MG63 (cell line): ENCODE measurements around the gene ST3GAL4. TPM values are rescaled to one million over a fixed set of nuclear protein-coding genes. Genes with fewer than 3 reads are reported as not detected.

Experiments used
- DNase-seq: peaks from one replicate; pipeline ENCODE4 v3.0.0-alpha.2; 2020
- H3K27me3 ChIP-seq: fragments of 250-450 bp; sonication (Bioruptor Pico); 2 replicates; pipeline ENCODE4 v1.5.1; 2020; ENCODE audit warnings: mild to moderate bottlenecking, moderate library complexity
- H3K36me3 ChIP-seq: fragments of 250-450 bp; sonication (Bioruptor Pico); 2 replicates; pipeline ENCODE4 v1.5.1; 2020; ENCODE audit warnings: mild to moderate bottlenecking, moderate library complexity
- H3K4me3 ChIP-seq: fragments of 250-450 bp; sonication (Bioruptor Pico); 2 replicates; pipeline ENCODE4 v1.5.1; 2020; ENCODE audit warnings: mild to moderate bottlenecking, moderate library complexity
- H3K9me3 ChIP-seq: fragments of 250-450 bp; sonication (Bioruptor Pico); 2 replicates; pipeline ENCODE4 v1.5.1; 2020; ENCODE audit warnings: mild to moderate bottlenecking, moderate library complexity
- total RNA-seq: library from RNA; depleted of rRNA; stranded (reverse); fragments of >200 nt; shearing (Covaris generic); gene quantifications from 2 replicates; pipeline ENCODE4 v1.2.3, GENCODE V29; 2014; ENCODE audit warnings: low replicate concordance

Gene ST3GAL4
- total RNA-seq, 1 experiment from 2014 or later: 57.9 TPM

DNA sequence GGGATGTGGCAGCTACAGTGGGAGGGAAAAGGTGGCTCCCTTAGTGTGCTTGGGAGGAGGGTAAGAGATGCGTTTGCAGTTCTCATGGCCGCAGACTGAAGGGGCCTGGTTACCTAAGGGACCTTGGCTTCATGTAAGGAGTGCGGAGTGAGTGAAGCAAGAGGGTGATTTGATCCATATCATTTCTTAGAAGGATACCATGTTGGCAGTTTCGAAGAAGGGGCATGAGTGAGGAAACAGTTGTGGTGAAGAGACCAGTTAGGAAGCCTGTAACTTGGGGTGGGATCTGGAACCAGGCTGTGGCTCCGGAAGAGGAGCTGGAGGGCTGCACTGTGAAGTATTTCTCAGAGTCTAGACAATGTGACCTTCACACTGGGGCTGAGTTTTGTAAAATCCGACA lies 45.0 kb downstream of the ST3GAL4 start:
- no peak overlapping the region for H3K4me3 ChIP-seq
- no peaks in the 10 kb centered on the region for H3K9me3 ChIP-seq
- no peaks in the 10 kb centered on the region for H3K27me3 ChIP-seq
- peaks cover 10% of the 10 kb centered on the region for H3K36me3 ChIP-seq
- DNase-seq: no peak

DNA sequence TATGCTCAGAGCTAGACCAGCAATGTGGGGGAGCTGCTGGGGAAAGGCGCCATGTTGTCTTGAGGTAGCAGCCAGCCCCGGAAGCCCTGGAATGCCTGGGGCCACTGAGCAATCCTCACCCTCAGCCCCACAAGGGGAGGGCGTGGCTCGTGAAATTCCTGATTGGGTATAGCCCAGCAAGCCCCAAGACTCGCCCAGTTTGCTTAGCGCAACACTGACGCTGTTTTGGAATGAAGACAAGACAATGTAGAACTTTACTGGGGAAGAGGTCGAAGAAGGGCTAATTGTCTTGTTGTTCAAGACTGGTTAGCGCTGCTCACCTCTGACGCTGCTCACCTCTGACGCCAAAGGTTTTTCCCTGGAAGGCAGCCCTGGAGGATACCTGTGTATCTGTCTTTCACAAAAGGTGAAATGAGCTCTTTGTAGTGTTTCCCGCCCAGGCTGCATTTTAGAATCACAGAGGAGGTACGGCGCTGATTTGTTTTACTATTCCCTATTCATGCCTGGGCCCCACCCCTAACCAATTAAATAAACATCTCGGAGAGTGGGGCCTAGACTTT lies 47.6 kb downstream of the ST3GAL4 start:
- Histone ChIP-seq H3K4me3 (no peak overlapping the region), H3K36me3 (peaks cover 13% of the 10 kb centered on the region), H3K9me3 (no peaks in the 10 kb centered on the region), H3K27me3 (no peaks in the 10 kb centered on the region)
- DNase-seq: no peak

DNA sequence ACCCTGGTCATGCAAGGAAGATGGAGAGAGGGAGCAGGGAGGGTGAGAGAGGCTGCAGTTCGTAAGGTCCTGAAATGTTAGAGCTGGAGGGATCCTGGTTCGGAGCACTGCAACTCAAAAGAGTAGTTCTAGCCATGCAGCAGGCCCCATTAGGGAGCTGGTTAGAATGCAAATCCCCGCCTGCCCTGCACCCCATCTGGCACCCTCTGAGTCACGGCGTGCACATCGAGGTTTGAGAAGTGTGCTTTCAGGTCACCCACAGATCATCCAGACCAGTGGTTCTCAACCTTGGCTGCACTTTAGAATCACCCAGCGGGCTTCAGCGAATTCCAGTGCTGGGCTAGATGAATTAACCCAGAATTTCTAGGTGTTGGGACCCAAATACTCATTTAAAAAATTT lies 48.2 kb downstream of the ST3GAL4 start:
- H3K9me3 ChIP-seq: no peaks in the 10 kb centered on the region
- DNase-seq: no peak

DNA sequence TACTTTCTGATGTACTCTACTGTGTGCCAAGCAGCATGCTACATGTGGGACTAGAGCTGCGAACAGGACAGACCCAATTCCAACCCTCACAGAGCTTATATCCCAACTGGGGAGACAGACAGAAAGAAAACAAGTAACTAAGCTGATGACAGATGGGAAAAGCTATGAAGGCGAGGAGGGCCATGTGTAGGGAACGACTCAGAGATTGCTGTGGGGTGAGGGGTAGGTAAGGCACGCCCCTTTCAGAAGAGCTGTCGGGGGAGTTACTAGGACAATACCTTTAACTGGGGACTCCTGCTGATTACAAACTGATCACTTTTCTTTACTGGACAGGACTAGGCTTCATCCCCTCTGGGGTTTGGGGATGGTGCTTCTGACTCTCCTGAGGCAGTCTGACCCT lies 48.9 kb downstream of the ST3GAL4 start:
- H3K36me3 ChIP-seq: peaks cover 21% of the 10 kb centered on the region
- DNase-seq: no peak
- no peaks in the 10 kb centered on the region for H3K9me3 ChIP-seq
- H3K27me3 ChIP-seq: no peaks in the 10 kb centered on the region
- no peak overlapping the region for H3K4me3 ChIP-seq

More for the DNA sequence above, 48.2 kb downstream of the ST3GAL4 start:
- no peak overlapping the region for H3K4me3 ChIP-seq
- no peaks in the 10 kb centered on the region for H3K27me3 ChIP-seq
- peaks cover 17% of the 10 kb centered on the region for H3K36me3 ChIP-seq

DNA sequence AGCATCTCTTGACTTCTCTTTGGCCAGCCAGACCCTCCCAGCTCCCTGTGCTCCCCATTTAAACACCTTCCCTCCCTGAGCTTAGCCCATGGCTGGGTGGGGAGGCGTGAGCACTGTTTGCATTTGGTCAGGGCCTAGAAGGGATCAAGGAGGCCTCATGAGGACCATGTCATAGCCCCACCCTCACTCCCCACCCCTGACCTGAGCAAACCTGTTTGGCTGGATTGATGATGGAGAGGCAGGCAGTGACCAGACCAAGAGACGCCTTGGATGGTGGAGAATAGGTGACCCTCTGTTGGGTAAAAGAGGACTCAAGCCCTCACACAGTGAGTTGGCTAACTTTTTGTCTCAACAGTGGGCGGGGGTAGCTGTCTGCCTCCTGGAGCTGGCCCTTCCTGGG lies 49.9 kb downstream of the ST3GAL4 start:
- Histone ChIP-seq H3K9me3 (no peaks in the 10 kb centered on the region), H3K36me3 (peaks cover 24% of the 10 kb centered on the region), H3K27me3 (no peaks in the 10 kb centered on the region), H3K4me3 (no peak overlapping the region)
- no peak for DNase-seq

DNA sequence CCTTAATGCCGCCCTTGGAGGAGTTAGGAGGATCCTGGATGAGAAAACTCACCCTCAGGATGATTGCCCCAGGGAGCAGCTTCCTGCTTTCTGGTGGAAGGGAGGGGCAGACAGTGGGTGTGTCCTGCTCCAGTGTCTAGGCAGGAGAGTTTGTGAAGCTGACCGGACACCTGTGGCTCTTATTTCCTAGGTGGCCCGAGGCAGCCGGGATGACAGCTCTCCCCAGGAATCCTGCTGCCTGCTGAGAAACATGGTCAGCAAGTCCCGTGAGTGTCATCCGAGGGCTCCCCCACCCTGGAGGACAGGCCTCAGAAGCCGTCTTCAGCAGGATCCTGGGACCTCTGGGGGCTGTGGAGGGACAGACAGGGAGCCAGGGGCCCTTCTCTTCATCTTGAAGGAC lies 50.4 kb downstream of the ST3GAL4 start:
- H3K27me3 ChIP-seq: no peaks in the 10 kb centered on the region
- no peaks in the 10 kb centered on the region for H3K9me3 ChIP-seq
- no peak overlapping the region for H3K4me3 ChIP-seq
- peaks cover 22% of the 10 kb centered on the region for H3K36me3 ChIP-seq
- DNase-seq: no peak

DNA sequence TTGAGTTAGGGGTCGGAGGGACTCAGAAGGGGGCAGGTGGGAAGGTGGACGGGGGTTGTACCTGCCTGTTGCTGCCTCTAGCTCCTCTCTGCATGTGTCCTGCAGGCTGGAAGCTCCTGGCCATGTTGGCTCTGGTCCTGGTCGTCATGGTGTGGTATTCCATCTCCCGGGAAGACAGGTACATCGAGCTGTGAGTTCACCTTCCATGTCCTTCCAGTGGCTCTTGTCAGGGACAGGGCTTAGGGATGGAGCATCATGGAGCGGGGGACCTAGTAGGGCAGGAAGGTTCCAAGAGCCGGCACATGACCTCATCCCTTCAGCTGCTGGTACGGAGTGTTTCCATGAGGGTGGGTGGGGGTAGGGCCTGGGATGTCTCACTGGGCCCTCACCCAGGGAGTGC lies 50.9 kb downstream of the ST3GAL4 start:
- H3K36me3 ChIP-seq: peaks cover 22% of the 10 kb centered on the region
- H3K4me3 ChIP-seq: no peak overlapping the region
- no peaks in the 10 kb centered on the region for H3K27me3 ChIP-seq
- no peak for DNase-seq
- no peaks in the 10 kb centered on the region for H3K9me3 ChIP-seq

DNA sequence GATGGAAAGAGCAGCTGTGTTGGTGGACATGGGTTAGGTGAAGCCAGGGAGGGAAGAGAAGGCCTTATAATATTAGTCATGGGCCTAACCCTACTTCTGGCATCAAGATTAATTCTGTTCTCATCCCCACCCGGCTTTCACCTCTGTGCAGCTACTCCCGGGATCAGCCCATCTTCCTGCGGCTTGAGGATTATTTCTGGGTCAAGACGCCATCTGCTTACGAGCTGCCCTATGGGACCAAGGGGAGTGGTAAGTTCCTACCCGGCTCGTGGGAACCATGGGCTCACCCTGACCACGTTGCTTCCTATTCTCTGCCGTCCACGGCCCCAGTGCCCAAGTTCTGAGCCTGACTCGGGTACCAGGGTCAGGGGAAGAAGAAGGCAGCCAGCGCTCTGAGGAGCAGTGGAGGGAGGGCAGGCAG lies 51.6 kb downstream of the ST3GAL4 start:
- no peak for DNase-seq
- peaks cover 27% of the 10 kb centered on the region for H3K36me3 ChIP-seq
- no peaks in the 10 kb centered on the region for H3K9me3 ChIP-seq
- no peak overlapping the region for H3K4me3 ChIP-seq
- H3K27me3 ChIP-seq: no peaks in the 10 kb centered on the region

DNA sequence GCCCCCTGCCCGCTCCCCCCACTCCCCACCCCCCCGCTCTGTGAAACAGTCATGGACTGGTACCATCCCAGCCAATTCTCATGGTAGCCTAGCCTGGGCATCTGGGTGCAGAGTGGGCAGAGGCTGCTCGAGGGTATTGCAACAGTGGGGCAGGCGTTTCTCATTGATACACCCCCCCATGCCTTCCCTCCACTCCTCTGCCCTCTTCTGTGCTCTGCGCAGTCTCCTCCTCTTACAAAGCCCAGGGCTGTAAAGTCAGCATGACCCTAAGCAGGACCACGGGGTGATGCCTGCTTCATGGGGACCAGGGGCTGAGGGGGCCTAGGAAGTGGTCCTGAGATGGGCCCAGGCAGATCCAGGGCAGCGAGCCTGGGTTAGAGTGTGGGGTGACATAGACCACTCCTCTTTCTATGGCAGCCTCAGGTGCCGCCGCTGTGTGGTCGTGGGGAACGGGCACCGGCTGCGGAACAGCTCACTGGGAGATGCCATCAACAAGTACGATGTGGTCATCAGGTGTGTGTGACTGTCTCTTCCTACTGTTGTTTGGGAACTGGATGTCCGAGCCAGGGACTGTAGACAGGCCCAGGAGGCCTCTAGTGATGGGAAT lies 52.3 kb downstream of the ST3GAL4 start:
- H3K9me3 ChIP-seq: no peaks in the 10 kb centered on the region
- H3K27me3 ChIP-seq: no peaks in the 10 kb centered on the region
- no peak for DNase-seq
- no peak overlapping the region for H3K4me3 ChIP-seq
- peaks cover 32% of the 10 kb centered on the region for H3K36me3 ChIP-seq

DNA sequence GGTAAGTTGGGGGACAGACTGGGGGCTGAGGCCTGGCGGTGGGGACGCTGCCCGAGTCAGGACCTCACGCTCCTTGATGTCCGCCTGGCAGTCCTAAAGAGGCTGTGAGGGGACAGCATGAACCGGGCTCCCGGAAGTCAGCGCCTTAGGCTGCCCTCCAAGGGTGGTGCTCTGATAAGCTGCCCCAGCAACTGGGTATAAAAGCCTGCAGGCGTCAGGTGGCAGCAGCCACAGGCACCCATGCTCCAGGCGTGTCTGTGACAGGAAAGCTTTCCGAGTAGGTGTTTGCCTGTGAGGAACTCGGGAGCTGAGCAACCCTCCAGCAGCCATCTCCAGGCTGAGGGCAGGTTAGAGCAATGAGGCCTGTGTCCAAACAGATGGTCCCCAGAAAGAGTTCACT lies 53.0 kb downstream of the ST3GAL4 start:
- Histone ChIP-seq H3K27me3 (no peaks in the 10 kb centered on the region), H3K4me3 (no peak overlapping the region), H3K36me3 (peaks cover 39% of the 10 kb centered on the region), H3K9me3 (no peaks in the 10 kb centered on the region)
- no peak for DNase-seq

DNA sequence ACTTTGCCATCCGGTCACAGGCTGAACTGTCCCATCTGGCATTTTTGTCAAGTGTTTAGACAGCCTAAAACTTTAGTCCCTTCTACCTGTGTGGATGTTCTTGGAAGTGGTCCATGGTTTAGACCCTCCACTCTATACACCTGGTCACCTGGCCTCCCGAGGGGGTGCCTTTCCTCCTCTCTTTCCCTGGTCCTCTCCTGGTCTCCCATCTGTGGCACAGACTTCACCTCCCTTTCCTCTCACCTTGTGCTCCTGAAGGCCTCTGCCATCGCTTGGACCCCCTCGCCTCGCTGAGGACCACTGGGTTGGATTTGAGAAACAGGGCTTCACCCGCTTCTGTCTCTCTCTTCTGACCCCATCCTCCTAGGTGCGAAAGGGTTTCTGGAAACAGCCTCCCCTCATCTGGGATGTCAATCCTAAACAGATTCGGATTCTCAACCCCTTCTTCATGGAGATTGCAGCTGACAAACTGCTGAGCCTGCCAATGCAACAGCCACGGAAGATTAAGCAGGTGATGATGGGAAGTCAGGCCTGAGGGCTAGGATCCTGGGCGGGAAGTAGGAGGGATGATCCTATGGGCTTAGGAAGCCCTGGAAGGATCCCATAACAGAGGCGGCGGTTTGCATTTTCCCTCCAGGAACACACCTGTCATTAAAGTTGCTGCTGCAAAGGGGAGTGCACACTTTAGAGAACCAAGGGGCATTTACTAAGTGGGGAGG lies 53.6 kb downstream of the ST3GAL4 start:
- peaks cover 39% of the 10 kb centered on the region for H3K36me3 ChIP-seq
- H3K4me3 ChIP-seq: no peak overlapping the region
- no peak for DNase-seq

DNA sequence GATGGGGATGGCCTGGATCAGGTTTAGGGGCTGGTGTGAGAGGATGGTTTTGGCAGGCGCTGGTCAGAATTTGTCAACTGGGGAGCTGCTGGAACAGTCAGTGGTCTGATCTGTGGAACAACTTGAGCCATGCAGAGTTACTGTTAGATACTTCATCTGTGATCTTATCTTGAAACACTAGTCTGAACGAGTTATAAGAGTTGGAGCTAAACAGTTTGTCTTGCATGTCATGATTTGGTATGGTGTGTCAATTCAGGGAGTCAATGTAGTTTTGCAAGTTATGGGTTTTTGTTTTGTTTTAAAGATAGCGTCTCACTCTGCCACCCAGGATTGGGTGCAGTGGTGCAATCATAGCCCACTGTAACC lies 54.1 kb downstream of the ST3GAL4 start:
- peaks cover 40% of the 10 kb centered on the region for H3K36me3 ChIP-seq
- H3K9me3 ChIP-seq: no peaks in the 10 kb centered on the region
- H3K27me3 ChIP-seq: no peaks in the 10 kb centered on the region
- H3K4me3 ChIP-seq: no peak overlapping the region
- no peak for DNase-seq

More for the DNA sequence above, 53.6 kb downstream of the ST3GAL4 start:
- no peaks in the 10 kb centered on the region for H3K27me3 ChIP-seq
- H3K9me3 ChIP-seq: no peaks in the 10 kb centered on the region

DNA sequence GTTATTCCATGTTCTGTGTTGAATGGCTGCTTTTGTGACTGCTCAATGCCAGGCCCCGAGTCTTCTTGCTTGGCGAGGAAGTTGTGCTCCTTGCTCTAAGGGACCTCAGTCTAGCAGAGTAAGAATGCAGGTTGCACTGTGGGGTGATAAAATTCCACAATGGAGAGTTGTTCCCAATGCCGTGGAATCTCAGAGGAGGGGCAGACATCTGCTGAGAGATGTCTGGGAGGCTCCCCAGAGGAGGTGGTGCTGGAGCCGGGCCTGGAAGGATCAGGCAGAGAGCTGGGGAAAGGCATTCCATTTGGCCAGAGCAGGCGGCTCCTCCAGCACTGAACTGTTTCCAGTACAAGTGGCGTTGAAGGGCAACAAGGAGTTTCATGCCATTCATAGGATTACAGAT lies 55.2 kb downstream of the ST3GAL4 start:
- H3K36me3 ChIP-seq: peaks cover 42% of the 10 kb centered on the region
- H3K4me3 ChIP-seq: no peak overlapping the region
- no peaks in the 10 kb centered on the region for H3K27me3 ChIP-seq
- H3K9me3 ChIP-seq: no peaks in the 10 kb centered on the region
- DNase-seq: peak; percentile 31

DNA sequence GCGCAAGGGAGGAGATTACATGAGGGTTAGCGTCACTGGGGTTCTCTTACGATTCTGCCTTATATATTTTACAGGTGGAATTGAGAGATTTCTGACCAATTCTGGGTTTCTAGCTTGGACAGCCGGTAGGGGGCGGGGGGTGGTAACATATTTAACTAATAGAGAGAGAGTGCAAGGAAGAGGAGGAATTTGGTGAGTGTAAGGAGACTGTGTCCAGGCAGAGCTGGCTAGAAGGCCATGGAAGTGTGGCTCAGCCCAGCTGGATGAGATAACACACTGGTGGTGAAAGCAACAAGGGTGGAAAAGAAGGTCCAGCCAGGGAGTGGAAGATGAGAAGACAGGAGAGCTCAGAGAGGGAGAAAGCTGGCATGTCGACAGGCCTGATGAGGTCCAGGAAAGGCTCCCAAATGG lies 56.5 kb downstream of the ST3GAL4 start:
- Histone ChIP-seq H3K4me3 (no peak overlapping the region), H3K9me3 (no peaks in the 10 kb centered on the region), H3K27me3 (no peaks in the 10 kb centered on the region), H3K36me3 (peaks cover 48% of the 10 kb centered on the region)
- peak; percentile 20 for DNase-seq

DNA sequence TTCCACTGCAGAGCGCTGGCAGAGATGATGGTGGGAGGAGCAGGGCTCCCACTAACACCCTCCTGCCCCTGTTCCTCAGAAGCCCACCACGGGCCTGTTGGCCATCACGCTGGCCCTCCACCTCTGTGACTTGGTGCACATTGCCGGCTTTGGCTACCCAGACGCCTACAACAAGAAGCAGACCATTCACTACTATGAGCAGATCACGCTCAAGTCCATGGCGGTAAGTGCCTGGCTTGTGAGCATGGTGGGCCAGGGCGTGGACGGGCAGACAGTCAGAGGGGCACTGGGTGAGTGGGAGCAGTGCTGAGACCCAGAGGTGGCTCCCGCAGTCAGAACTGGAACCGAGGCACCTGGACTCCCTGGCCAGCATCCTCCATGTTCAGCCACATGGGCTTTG lies 57.9 kb downstream of the ST3GAL4 start:
- Histone ChIP-seq H3K27me3 (no peaks in the 10 kb centered on the region), H3K36me3 (peaks cover 48% of the 10 kb centered on the region), H3K4me3 (no peak overlapping the region), H3K9me3 (no peaks in the 10 kb centered on the region)
- DNase-seq: no peak

DNA sequence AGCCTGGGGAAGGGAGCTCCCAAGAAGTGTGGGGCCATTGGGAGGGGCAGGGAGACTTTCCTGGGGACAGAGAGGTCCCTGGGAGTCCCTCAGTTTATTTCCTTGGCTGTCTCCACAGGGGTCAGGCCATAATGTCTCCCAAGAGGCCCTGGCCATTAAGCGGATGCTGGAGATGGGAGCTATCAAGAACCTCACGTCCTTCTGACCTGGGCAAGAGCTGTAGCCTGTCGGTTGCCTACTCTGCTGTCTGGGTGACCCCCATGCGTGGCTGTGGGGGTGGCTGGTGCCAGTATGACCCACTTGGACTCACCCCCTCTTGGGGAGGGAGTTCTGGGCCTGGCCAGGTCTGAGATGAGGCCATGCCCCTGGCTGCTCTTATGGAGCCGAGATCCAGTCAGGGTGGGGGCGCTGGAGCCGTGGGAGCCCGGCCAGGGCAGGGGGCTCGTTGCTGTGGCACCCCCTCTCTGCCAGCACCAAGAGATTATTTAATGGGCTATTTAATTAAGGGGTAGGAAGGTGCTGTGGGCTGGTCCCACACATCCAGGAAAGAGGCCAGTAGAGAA lies 58.4 kb downstream of the ST3GAL4 start:
- Histone ChIP-seq H3K27me3 (no peaks in the 10 kb centered on the region), H3K9me3 (no peaks in the 10 kb centered on the region), H3K4me3 (no peak overlapping the region), H3K36me3 (peaks cover 46% of the 10 kb centered on the region)
- DNase-seq: no peak

DNA sequence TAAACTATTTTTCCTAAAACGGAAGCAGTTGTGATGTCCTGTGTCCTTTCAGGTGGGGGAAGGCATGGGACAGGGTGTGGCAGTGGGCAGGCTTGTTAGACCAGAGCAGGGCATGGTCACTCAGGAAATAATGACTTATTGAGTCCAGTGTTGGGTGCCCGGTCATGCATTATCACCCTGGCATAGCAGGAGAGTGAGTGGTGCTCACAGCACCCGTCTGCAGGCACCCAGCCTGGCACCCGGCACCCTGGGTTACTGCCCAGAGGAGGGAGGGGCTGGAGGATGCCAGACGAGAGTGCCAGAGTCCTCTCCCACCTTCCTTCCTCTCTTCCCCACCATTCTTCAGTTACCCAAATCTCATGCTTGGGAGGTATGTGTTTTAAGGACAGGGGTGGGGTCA lies 59.1 kb downstream of the ST3GAL4 start:
- H3K9me3 ChIP-seq: no peaks in the 10 kb centered on the region
- no peak overlapping the region for H3K4me3 ChIP-seq
- peaks cover 43% of the 10 kb centered on the region for H3K36me3 ChIP-seq
- peak; percentile 93 for DNase-seq
- H3K27me3 ChIP-seq: no peaks in the 10 kb centered on the region

DNA sequence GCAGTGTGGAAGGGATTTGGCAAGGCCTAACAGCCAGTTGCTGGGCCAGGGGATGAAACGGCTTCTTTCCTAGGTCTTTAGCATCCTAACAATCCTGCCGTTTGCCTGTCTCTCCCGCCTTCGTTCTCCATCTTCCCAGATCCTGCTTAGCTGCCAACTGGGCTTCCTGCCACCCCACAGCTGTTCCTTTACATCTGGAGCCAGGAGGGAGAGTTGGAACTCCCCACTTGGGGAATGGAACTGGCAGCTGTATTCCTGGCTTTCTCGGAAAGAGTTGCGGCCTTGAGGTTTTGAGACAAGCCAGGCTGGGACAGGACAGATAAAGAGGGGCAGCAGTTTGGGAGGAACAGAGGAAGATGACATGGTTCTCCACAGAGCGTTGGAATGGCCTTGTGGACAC lies 59.6 kb downstream of the ST3GAL4 start:
- peak; percentile 93 for DNase-seq
- H3K4me3 ChIP-seq: no peak overlapping the region
- no peaks in the 10 kb centered on the region for H3K27me3 ChIP-seq
- no peaks in the 10 kb centered on the region for H3K9me3 ChIP-seq
- peaks cover 41% of the 10 kb centered on the region for H3K36me3 ChIP-seq
